ENCODE results near the gene TLR6.

The TLR6 gene

GRCh38 chr4:38829237-38829636 lies 27.4 kb downstream of the TLR6 start:
- no peak for ATAC-seq

GRCh38 chr4:38823766-38824165 lies 32.9 kb downstream of the TLR6 start:
- ATAC-seq: no peak
- TF ChIP-seq ARNTL (CRISPR knock-in tag; IDR thresholded peaks at IDR 0.05; ENCODE audit: borderline replicate concordance, low read depth): no peak
- no peak for TF ChIP-seq ZFP3 (CRISPR knock-in tag; IDR thresholded peaks at IDR 0.05)
- no peak for TF ChIP-seq BACH2 (CRISPR knock-in tag; IDR thresholded peaks at IDR 0.05; ENCODE audit: borderline replicate concordance)
- TF ChIP-seq OSR1 (CRISPR knock-in tag; IDR thresholded peaks at IDR 0.05): no peak
- no peak for TF ChIP-seq POU6F1 (CRISPR knock-in tag; IDR thresholded peaks at IDR 0.05; ENCODE audit: borderline replicate concordance, low read depth)
- no peak for TF ChIP-seq ISL1 (CRISPR knock-in tag; IDR thresholded peaks at IDR 0.05)
- no peak for TF ChIP-seq RARB (CRISPR knock-in tag; IDR thresholded peaks at IDR 0.05)
- no peak for TF ChIP-seq TCF4 (CRISPR knock-in tag; IDR thresholded peaks at IDR 0.05; ENCODE audit: borderline replicate concordance)
- no peak for TF ChIP-seq ZFP30 (CRISPR knock-in tag; IDR thresholded peaks at IDR 0.05)
- no peak for TF ChIP-seq ZNF565 (CRISPR knock-in tag; conservative IDR thresholded peaks at IDR 0.05; ENCODE audit: low read depth)
- no peak for TF ChIP-seq TSHZ2 (CRISPR knock-in tag; IDR thresholded peaks at IDR 0.05)
- no peak for TF ChIP-seq CSDC2 (CRISPR knock-in tag; IDR thresholded peaks at IDR 0.05)
- TF ChIP-seq ESRRG (CRISPR knock-in tag; IDR thresholded peaks at IDR 0.05): no peak

More at GRCh38 chr4:38829237-38829636, 27.4 kb downstream of the TLR6 start:
- no peak for TF ChIP-seq TSHZ2 (CRISPR knock-in tag; IDR thresholded peaks at IDR 0.05)
- TF ChIP-seq ZFP30 (CRISPR knock-in tag; IDR thresholded peaks at IDR 0.05): no peak
- no peak for TF ChIP-seq PATZ1 (CRISPR knock-in tag; IDR thresholded peaks at IDR 0.05; ENCODE audit: borderline replicate concordance)
- TF ChIP-seq CREB5 (CRISPR knock-in tag; IDR thresholded peaks at IDR 0.05; ENCODE audit: low read depth): no peak
- no peak for TF ChIP-seq GLIS3 (CRISPR knock-in tag; IDR thresholded peaks at IDR 0.05)
- TF ChIP-seq ARNTL (CRISPR knock-in tag; IDR thresholded peaks at IDR 0.05; ENCODE audit: borderline replicate concordance, low read depth): no peak
- TF ChIP-seq ZNF70 (CRISPR knock-in tag; IDR thresholded peaks at IDR 0.05): no peak
- TF ChIP-seq SNAI2 (CRISPR knock-in tag; IDR thresholded peaks at IDR 0.05): no peak
- no peak for TF ChIP-seq OSR1 (CRISPR knock-in tag; IDR thresholded peaks at IDR 0.05)
- TF ChIP-seq ZC3H10 (CRISPR knock-in tag; IDR thresholded peaks at IDR 0.05): no peak
- no peak for TF ChIP-seq ZFP3 (CRISPR knock-in tag; IDR thresholded peaks at IDR 0.05)
- TF ChIP-seq TCF4 (CRISPR knock-in tag; IDR thresholded peaks at IDR 0.05; ENCODE audit: borderline replicate concordance): no peak
- no peak for TF ChIP-seq ISL1 (CRISPR knock-in tag; IDR thresholded peaks at IDR 0.05)
- TF ChIP-seq ZNF8 (CRISPR knock-in tag; IDR thresholded peaks at IDR 0.05): no peak

All from SK-N-SH treated with all-trans-retinoic acid at 6 μM for 48 hours (cell line).